Activated naive CD4-positive, alpha-beta T cell treated with anti-CD3 and anti-CD28 coated beads for 36 hours (primary cell): ENCODE results near the gene SLC12A9. TPM values are rescaled to one million over a fixed set of nuclear protein-coding genes. Genes with fewer than 3 reads are reported as not detected.
A peak's percentile ranks its signal among the peaks of the same experiment; 100 is the strongest.

Experiments used
- CTCF ChIA-PET: fragments of 350-600 bp; sonication (Branson Sonifier 250); formaldehyde crosslinking; loops from one replicate; lab custom pipeline; 2021; ENCODE audit warnings: antibody characterized with exemption; lab: Charles Lee
- DNase-seq: peaks from one replicate; pipeline ENCODE4 v3.0.0-alpha.2; 2020
- H3K27ac Mint-ChIP-seq: one replicate; pipeline ENCODE4 v1.8.0; 2021; ENCODE audit warnings: mild to moderate bottlenecking, mixed read lengths
- H3K27me3 Mint-ChIP-seq: one replicate; pipeline ENCODE4 v1.8.0; 2021; ENCODE audit warnings: low read depth, mixed read lengths
- H3K36me3 Mint-ChIP-seq: one replicate; pipeline ENCODE4 v1.8.0; 2021; ENCODE audit warnings: low read depth, mixed read lengths
- H3K4me1 Mint-ChIP-seq: one replicate; pipeline ENCODE4 v1.8.0; 2021; ENCODE audit warnings: low read depth, mixed read lengths
- H3K4me3 Mint-ChIP-seq: one replicate; pipeline ENCODE4 v1.8.0; 2021; ENCODE audit warnings: mild to moderate bottlenecking, moderate library complexity, mixed read lengths
- H3K9me3 Mint-ChIP-seq: one replicate; pipeline ENCODE4 v1.8.0; 2021; ENCODE audit warnings: mixed read lengths
- intact Hi-C: fragments of 100-400 bp; cut with micrococcal nuclease; formaldehyde crosslinking; loops from one replicate; pipeline ENCODE4 v1.15.1; 2023
- total RNA-seq, 2 experiments: library from RNA; stranded (reverse); gene quantifications; one replicate each; pipeline ENCODE4 v1.2.3, GENCODE V29; 2021

Gene SLC12A9
- total RNA-seq, 2 experiments from 2014 or later: 10.1 to 10.5 TPM

DNA sequence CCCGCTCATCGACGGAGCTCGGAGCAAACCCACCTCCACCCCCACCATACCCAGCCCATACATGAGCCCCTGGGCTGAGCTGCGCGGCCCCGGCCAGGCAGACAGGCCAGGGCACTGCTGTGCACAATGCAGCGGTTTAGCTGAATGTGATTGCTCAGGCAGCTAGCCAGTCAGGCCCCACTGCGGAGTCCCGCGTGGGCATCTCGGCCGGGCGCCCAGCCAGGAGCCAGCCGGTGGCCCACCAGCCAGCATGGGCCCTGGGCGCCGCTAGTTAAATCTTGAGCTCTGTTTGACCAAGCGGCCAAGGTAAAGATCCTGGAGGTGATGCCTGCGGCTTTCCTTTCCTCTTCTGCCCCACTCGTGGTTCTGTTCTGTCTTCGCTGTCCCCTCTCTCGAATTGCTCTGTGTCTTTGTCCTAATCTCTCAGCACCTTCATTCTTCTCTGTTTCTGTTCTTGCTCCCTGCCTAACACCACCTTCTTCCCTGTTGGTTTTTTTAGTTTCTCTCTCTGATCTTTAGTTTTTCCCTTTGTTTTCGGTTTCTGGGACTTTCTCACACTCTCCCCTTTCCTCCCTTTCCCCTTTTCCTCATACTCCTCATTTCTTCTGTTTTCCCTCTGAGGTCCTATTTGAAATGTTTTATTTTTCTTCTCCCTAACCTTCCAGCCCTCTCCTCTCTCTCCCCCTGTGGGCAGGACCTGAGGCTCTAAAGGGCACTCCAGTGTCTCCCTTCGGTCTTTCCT lies 30.4 kb downstream of the SLC12A9 start:
- CTCF ChIA-PET: no interaction called here
- peaks cover 53% of the 10 kb centered on the region for H3K4me1 Mint-ChIP-seq
- intact Hi-C loops: no loop called here
- no peak for DNase-seq
- no peak overlapping the region for H3K4me3 Mint-ChIP-seq
- H3K27ac Mint-ChIP-seq: peak overlapping the region; percentile 68
- no peaks in the 10 kb centered on the region for H3K9me3 Mint-ChIP-seq
- peaks cover 82% of the 10 kb centered on the region for H3K36me3 Mint-ChIP-seq
- no peaks in the 10 kb centered on the region for H3K27me3 Mint-ChIP-seq

DNA sequence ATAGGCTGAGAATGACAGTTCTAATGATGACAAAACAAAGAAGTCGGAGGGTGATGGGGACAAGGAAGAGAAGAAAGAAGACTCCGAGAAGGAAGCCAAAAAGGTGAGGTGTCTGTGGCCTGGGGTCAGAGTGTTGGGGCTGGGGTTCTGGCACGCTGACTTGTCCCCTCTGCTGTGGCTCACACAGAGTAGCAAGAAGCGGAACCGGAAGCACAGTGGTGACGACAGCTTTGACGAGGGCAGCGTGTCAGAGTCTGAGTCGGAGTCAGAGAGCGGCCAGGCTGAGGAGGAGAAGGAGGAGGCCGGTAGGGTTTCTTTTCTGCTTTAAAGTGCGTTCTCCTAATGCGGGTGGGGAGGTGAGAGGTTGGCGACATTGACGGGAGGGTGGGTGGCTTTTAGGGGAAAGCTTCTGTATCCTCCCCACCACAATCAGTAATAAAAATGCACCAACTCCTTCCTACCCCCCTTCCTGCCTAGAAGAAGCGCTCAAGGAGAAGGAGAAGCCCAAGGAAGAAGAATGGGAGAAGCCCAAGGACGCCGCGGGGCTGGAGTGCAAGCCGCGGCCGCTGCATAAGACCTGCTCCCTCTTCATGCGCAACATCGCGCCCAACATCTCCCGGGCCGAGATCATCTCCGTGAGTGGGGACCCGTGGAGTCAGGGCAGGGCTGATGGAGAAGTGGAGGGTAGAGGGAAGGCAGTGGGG lies 32.4 kb downstream of the SLC12A9 start:
- Mint-ChIP-seq H3K27ac (peak overlapping the region; percentile 46), H3K4me3 (no peak overlapping the region), H3K27me3 (no peaks in the 10 kb centered on the region), H3K9me3 (no peaks in the 10 kb centered on the region), H3K36me3 (peaks cover 73% of the 10 kb centered on the region), H3K4me1 (peaks cover 42% of the 10 kb centered on the region)
- CTCF ChIA-PET: no interaction called here
- DNase-seq: no peak
- intact Hi-C loops: loop anchor here (5.0 kb wide), 2 partner anchors 252 to 273 kb away; partner anchors contain the start of gene MOSPD3

DNA sequence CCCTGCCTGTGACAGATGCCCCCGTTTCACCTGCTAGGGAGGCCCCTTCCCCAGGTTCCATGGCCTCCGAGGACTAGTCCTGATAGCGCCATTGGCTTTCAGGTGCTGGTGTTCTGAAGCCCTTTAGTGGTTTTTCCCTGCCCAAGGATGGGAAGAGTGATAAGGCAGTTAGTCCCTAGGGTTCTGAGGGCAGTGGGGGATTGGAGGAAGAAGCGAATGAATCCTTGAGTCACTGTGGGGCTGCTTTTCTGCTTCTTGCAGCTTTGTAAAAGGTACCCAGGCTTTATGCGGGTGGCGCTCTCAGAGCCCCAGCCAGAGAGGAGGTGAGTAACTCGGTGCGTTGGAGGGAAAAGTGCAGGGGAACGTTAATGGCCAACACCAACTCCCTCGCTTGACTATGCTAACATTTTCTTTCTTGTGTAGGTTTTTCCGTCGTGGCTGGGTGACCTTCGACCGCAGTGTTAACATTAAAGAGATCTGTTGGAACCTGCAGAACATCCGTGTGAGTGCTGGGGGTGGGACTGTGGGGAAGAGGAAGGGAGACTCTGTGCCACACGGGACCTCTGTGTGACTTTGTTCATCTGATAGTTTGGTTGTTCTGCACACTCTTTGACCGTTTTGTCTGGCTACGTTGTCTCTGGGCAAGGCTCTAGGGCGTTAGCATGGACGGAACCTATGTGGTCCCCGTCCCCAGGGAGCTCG lies 33.1 kb downstream of the SLC12A9 start:
- no peak for DNase-seq
- no peak overlapping the region for H3K4me3 Mint-ChIP-seq
- no peak overlapping the region for H3K27ac Mint-ChIP-seq
- intact Hi-C loops: loop anchor here (5.0 kb wide), 2 partner anchors 252 to 273 kb away; partner anchors contain the start of gene MOSPD3
- CTCF ChIA-PET: interaction anchor here (2.7 kb wide), 1 partner anchor 10 kb away, joined by 11 read pairs; the partner anchor contains the start of gene SRRT
- H3K4me1 Mint-ChIP-seq: peaks cover 43% of the 10 kb centered on the region
- H3K9me3 Mint-ChIP-seq: no peaks in the 10 kb centered on the region
- H3K27me3 Mint-ChIP-seq: no peaks in the 10 kb centered on the region
- peaks cover 69% of the 10 kb centered on the region for H3K36me3 Mint-ChIP-seq

DNA sequence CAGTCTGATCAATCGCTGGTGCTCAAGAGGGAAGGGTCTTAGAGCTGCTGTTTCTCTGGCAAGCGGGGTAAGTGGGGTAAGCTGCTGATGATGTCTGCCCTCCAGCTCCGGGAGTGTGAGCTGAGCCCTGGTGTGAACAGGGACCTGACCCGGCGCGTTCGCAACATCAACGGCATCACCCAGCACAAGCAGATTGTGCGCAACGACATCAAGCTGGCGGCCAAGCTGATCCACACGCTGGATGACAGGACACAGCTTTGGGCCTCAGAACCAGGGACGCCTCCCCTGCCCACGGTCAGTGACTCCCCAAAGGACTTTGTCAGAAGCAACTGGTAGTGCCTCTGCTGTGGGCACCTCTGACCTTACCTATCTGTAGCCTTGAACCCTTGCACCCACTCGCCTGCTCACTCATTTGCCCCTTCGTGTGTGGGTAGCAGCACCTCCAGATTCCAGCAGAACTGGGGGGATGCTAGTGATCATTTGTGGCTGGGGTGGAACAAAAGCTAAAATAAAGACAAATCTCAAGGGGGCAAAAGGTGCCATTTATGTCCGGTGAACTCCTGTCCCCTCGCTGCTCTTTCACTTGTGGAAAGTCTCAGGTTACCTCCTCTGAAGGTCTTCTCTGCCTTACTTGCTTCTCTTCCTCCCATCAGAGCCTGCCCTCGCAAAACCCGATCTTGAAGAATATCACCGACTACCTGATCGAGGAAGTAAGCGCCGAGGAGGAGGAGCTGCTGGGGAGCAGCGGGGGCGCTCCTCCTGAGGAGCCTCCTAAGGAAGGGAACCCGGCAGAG lies 33.8 kb downstream of the SLC12A9 start:
- Mint-ChIP-seq H3K9me3 (no peaks in the 10 kb centered on the region), H3K4me3 (peak overlapping the region; percentile 28), H3K4me1 (peaks cover 47% of the 10 kb centered on the region), H3K36me3 (peaks cover 63% of the 10 kb centered on the region), H3K27ac (peak overlapping the region; percentile 33), H3K27me3 (peaks cover under 1% of the 10 kb centered on the region)
- CTCF ChIA-PET: interaction anchor here (1.0 to 2.7 kb wide), 3 partner anchors 9 to 180 kb away, joined by 3 to 11 read pairs (median 9); partner anchors contain the start of genes POP7 and SRRT
- intact Hi-C loops: loop anchor here (5.0 kb wide), 2 partner anchors 251 to 274 kb away; partner anchors contain the start of gene MOSPD3
- no peak for DNase-seq

DNA sequence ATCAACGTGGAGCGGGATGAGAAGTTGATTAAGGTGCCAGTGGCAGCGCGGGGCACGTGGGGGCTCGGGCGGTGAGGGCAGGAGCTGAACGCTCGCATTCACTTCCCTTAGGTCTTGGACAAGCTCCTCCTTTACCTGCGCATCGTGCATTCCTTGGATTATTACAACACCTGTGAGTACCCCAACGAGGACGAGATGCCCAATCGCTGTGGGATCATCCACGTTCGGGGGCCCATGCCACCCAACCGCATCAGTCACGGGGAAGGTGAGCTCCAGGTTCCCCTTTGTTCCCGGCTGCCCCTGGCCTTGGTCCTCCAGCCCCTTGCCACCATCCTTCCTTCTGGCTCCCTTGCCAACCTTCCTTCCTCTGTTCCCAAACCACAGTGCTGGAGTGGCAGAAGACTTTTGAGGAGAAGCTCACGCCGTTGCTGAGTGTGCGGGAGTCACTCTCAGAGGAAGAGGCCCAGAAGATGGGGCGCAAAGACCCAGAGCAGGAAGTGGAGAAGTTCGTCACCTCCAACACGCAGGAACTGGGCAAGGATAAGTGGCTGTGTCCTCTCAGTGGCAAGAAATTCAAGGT lies 34.5 kb downstream of the SLC12A9 start:
- Mint-ChIP-seq H3K4me3 (peak overlapping the region; percentile 85), H3K27ac (peak overlapping the region; percentile 87), H3K9me3 (no peaks in the 10 kb centered on the region), H3K4me1 (peaks cover 50% of the 10 kb centered on the region), H3K27me3 (peaks cover 6% of the 10 kb centered on the region), H3K36me3 (peaks cover 58% of the 10 kb centered on the region)
- intact Hi-C loops: loop anchor here (5.0 kb wide), 2 partner anchors 250 to 275 kb away; partner anchors contain the start of gene MOSPD3
- peak; percentile 38 for DNase-seq
- CTCF ChIA-PET: interaction anchor here (0.8 to 2.7 kb wide), 5 partner anchors 9 to 181 kb away, joined by 3 to 11 read pairs (median 3); partner anchors contain the start of genes POP7 and SRRT

DNA sequence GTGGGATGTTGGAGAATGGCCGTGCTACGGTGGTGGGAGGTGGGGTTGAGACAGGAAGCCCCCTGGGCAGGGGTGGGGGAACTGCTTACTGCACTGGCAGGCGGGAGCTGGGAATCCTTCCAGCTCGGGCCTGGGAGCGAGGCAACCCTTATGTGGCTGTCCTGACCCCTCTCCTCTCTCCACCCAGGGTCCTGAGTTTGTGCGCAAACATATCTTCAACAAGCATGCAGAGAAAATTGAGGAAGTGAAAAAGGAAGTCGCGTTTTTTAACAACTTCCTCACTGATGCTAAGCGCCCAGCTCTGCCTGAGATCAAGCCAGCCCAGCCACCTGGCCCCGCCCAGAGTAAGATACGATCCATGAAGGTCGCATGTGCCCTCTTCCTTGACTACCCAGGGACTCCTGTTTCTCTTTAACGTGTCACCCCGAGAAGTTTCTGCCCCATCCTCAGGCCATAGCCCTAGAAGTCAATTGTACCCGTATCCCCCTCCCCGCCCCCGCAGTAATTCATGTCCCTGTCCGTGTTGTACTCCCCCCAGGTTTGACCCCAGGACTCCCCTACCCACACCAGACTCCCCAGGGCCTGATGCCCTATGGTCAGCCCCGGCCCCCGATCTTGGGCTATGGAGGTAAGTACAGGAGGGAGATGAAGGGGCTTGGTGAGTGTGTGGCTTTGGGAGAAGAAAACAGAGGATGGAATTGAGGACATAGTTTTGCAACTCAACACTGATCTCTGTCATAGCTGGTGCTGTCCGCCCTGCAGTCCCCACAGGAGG lies 35.2 kb downstream of the SLC12A9 start:
- no peaks in the 10 kb centered on the region for H3K9me3 Mint-ChIP-seq
- peak overlapping the region; percentile 87 for H3K27ac Mint-ChIP-seq
- peak; percentile 68 for DNase-seq
- peak overlapping the region; percentile 85 for H3K4me3 Mint-ChIP-seq
- H3K36me3 Mint-ChIP-seq: peaks cover 52% of the 10 kb centered on the region
- CTCF ChIA-PET: interaction anchor here (0.8 to 2.7 kb wide), 7 partner anchors 10 to 182 kb away, joined by 3 to 11 read pairs (median 3); partner anchors contain the start of genes POP7, SLC12A9 and SRRT
- H3K27me3 Mint-ChIP-seq: peaks cover 11% of the 10 kb centered on the region
- intact Hi-C loops: loop anchor here (5.0 kb wide), 2 partner anchors 250 to 275 kb away; partner anchors contain the start of gene MOSPD3
- H3K4me1 Mint-ChIP-seq: peaks cover 50% of the 10 kb centered on the region

DNA sequence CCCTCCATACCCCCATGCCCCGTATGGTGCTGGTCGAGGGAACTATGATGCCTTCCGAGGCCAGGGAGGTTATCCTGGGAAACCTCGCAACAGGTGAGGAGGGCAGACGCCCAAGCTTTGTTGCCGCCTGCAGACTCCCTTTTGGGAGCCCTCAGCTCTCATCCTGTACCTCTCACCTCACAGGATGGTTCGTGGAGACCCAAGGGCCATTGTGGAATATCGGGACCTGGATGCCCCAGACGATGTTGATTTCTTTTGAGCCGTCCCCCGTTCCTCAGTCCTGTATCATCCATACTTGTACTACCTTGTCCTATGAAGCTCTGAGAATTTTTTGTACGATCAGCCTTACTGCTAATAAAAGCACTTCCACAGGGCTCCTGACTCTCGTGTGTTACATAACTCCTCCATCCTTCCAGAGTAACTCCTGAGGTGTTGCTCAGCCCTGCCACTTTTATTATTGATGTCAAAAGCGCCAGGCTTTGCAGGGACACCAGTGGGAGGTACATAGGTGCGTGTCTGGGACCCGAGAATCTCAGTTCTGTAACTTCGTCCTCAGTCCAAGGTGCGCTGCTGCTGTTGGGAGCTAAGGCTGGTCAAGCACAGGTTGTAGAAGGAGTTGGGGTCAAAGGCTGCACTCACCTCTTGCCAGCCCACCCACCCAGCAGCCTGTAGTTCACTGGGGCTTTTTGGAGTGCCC lies 35.9 kb downstream of the SLC12A9 start:
- Mint-ChIP-seq H3K9me3 (no peaks in the 10 kb centered on the region), H3K36me3 (peaks cover 48% of the 10 kb centered on the region), H3K4me3 (peak overlapping the region; percentile 85), H3K27ac (peak overlapping the region; percentile 87), H3K4me1 (peaks cover 46% of the 10 kb centered on the region), H3K27me3 (peaks cover 14% of the 10 kb centered on the region)
- DNase-seq: no peak
- intact Hi-C loops: loop anchor here (5.0 kb wide), 2 partner anchors 249 to 276 kb away; partner anchors contain the start of gene MOSPD3
- CTCF ChIA-PET: interaction anchor here (1.0 to 2.7 kb wide), 5 partner anchors 13 to 182 kb away, joined by 3 to 11 read pairs (median 5); partner anchors contain the start of genes POP7, SLC12A9 and SRRT

DNA sequence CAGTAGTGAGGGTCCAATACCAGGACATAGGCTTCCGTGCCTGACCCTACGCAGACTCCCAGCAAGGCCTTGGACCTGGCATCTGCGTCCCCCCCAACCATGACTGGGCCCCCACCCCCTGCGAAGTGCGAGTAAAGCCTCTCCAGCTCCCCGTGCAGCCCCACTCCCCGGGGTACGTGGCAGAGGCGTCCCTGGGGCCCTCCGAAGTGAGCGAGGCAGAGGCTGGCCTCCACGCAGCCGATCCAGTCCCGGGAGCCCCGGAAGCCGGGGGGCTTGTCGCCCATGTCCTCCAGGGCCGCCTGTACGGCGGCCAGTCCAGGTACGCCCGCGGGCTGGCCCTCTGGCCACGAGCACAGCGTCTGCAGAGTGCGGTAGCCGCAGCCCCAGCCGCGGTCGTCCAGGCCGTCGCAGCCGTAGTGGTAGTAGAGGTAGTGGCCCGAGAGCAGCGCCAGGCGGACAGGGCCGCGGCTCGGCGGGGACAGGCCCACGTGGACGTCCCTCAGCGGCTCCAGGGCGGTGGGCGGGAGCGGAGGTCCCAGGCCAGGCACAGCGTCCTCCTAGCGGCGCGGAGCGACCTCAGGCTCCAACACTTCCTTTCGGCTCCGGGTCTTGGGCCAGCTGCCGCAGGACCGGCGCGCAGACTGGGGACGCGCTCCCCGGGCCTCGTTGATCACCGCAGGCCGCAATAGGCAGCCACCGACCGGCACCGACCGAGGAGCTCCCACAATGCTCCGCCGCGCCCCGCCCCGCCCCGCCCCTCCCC lies 36.7 kb downstream of the SLC12A9 start, which contains the start of gene UFSP1:
Gene UFSP1, minus strand, starts transcription at position 728 of the 763 bp plus-strand sequence. Its CDS starts 444 bp downstream, at position 284.
- no peak for DNase-seq
- Mint-ChIP-seq H3K4me1 (peaks cover 45% of the 10 kb centered on the region), H3K36me3 (peaks cover 42% of the 10 kb centered on the region), H3K27me3 (peaks cover 17% of the 10 kb centered on the region), H3K9me3 (no peaks in the 10 kb centered on the region), H3K27ac (peak within 1 kb of the TSS; percentile 87), H3K4me3 (peak within 1 kb of the TSS; percentile 85)
- CTCF ChIA-PET: interaction anchor here (0.6 to 2.3 kb wide), 16 partner anchors 11 to 393 kb away, joined by 3 to 9 read pairs (median 3); partner anchors contain the start of genes POP7, SLC12A9, SRRT and TRIM56
- intact Hi-C loops: loop anchor here (1.0 to 5.0 kb wide), 3 partner anchors 14 to 277 kb away; partner anchors contain the start of genes MOSPD3 and SRRT
